HG03139 (cell line): ENCODE data around the gene OR8G5.
"Not testable (repeated sequence)": the region's sequence is repeated elsewhere in the genome, so short reads cannot be mapped to it uniquely, and the experiment has no call there.

Experiments
- ATAC-seq: cut with Tn5 transposase; IDR thresholded peaks from one replicate; pipeline ENCODE4 v1.9.1; 2021; ENCODE audit not compliant: unreplicated experiment

The OR8G5 gene

GRCh38 chr11:124256076-124256475 is at the start of gene OR8G5:
TSS of gene OR8G5 (plus strand) at chr11:124256376. CDS start at chr11:124264932, 8,556 bp downstream.
- ATAC-seq: no peak

DNA sequence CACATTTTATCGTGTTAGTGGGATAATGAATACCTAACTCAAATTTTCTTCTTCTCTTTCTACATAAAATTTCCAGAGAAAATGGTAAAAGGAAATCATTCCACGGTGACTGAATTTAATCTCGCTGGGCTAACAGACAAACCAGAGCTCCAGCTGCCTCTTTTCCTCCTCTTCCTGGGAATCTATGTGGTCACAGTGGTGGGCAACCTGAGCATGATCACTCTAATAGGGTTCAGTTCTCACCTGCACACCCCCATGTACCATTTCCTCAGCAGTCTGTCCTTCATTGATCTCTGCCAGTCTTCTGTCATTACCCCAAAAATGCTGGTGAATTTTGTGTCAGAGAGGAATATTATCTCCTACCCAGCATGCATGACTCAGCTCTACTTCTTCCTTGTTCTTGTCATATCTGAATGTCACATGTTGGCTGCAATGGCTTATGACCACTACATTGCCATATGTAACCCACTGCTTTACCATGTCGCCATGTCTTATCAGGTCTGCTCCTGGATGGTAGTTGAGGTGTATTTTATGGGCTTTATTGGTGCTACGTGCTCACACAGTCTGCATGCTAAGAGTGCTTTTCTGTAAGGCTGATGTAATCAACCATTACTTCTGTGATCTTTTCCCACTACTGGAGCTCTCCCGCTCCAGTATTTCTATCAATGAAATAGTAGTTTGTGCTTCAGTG is 48.9 kb upstream of the OR8G5 start:
- ATAC-seq: no peak

DNA sequence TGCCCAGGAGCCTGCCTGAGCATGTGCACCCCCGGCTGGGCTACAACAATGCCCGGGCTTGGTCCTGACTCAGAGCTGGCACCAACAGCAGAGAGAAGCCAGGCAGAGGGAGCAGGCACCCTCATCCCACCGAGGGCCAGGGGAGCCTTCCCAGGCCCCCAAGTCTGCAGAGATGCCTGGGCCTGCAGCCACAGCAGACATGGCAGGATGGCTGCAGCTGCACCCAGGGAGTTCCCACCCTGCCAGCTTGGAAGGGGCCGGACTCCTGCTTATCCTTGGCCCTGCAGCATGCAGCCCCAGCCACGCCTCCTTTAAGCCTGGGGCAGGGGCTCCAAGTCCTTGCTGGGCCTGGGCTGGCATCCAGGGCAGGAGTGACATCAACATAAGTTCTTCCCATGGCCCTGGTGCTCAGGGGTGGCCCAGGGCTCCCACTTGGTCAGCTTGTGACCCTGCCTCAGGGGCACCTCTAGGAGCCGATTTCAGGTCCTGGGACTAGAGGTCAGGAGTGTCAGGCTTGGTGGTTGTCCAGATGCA is 46.3 kb upstream of the OR8G5 start:
- no peak for ATAC-seq

- no peak for ATAC-seq
Measured at GRCh38 chr11:124210421-124210820, 45.8 kb upstream of the OR8G5 start.

DNA sequence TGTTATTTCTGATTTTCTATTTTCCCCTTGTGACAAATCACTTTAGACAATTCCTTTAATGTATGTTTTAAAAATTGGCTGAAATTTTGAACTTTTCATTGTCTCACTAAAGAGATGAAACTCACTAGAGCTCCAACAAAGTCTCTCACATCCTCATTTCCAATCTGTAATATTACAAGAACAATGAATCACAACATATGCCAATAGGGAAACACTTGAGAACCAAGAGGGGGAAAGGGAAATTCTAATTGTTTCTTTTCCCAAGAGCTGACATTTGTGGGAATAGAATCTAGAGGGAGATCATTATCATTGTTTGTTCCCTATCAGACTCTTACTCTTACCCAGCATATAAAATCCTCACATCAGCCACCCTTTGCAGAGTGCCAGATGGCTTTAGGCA is 44.9 kb upstream of the OR8G5 start:
- no peak for ATAC-seq

- ATAC-seq: no peak
Measured at GRCh38 chr11:124214027-124214426, 42.1 kb upstream of the OR8G5 start.

- no peak for ATAC-seq
Measured at GRCh38 chr11:124219126-124219525, 37.0 kb upstream of the OR8G5 start.

DNA sequence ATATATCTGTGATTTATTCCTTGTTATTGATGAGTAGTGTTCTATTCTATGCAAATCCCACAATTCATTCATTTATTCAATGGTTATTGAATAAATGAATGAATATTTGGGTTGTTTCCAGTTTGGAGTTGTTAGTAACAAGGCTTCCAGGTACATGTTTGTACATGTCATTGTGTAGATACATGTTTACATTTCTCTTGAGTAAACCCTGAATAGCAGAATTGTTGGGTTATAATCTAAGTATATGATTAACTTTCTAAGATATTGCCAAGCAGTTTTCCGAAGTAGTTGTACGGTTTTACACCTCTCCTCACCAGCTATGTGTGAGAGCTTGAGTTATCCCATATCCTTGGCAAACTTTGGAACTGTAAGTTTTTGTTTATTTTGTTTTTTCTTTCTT is 33.8 kb upstream of the OR8G5 start:
- no peak for ATAC-seq

GRCh38 chr11:124224618-124225423 is 31.4 kb upstream of the OR8G5 start:
- not testable (repeated sequence) for ATAC-seq

- ATAC-seq: no peak
Measured at GRCh38 chr11:124225471-124225870, 30.7 kb upstream of the OR8G5 start.

- no peak for ATAC-seq
Measured at GRCh38 chr11:124233376-124233775, 22.8 kb upstream of the OR8G5 start.

GRCh38 chr11:124238512-124238911 is 17.7 kb upstream of the OR8G5 start:
- ATAC-seq: no peak

GRCh38 chr11:124240621-124241397 is 15.4 kb upstream of the OR8G5 start, which contains the start of gene OR8G1:
TSS of gene OR8G1 (plus strand) at chr11:124241095. CDS start at chr11:124249676, 8,581 bp downstream.
- ATAC-seq: no peak

DNA sequence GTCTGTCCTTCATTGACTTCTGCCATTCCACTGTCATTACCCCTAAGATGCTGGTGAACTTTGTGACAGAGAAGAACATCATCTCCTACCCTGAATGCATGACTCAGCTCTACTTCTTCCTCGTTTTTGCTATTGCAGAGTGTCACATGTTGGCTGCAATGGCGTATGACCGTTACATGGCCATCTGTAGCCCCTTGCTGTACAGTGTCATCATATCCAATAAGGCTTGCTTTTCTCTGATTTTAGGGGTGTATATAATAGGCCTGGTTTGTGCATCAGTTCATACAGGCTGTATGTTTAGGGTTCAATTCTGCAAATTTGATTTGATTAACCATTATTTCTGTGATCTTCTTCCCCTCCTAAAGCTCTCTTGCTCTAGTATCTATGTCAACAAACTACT is 6.3 kb upstream of the OR8G5 start:
- ATAC-seq: not testable (repeated sequence)

GRCh38 chr11:124265041-124265440 is 8.9 kb downstream of the OR8G5 start:
- not testable (repeated sequence) for ATAC-seq

GRCh38 chr11:124270886-124271285 is 14.7 kb downstream of the OR8G5 start:
- not testable (repeated sequence) for ATAC-seq

DNA sequence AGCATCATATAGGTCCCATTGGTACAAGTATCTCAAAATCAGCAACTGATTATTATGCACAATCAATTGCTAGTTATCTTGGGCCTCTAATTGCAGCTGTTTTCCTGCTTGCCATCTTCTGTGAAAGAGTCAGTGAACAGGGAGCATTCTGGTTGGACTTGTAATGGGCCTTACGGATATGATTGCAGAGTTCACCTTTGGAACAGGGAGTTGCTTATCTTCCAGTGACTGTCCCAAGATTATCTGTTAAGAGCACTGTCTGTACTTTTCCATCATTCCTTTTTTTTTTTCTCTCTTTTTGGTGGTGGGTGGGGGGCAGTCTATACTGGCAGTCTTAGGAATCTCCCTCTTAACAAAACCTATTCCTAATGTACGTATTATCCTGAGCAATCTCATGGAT is 17.8 kb downstream of the OR8G5 start:
- no peak for ATAC-seq

DNA sequence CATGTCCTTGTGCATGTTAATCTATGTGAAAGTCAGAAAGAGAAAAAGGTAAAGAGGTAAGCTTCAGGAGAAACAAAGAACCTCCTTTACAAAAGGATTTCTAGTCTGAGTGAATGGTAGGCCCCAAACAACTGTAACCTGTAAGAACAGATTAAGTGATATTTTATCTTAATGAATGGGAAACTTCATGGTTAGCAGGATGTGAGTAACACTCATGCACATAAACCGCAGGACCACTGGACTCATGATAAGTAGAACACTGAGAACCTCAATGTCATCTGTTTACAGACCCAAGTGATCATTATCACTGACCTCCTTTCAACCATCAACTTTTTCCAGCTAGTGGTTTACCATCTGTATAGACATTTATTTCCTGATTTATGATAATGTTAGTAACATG is 19.9 kb downstream of the OR8G5 start:
- no peak for ATAC-seq

DNA sequence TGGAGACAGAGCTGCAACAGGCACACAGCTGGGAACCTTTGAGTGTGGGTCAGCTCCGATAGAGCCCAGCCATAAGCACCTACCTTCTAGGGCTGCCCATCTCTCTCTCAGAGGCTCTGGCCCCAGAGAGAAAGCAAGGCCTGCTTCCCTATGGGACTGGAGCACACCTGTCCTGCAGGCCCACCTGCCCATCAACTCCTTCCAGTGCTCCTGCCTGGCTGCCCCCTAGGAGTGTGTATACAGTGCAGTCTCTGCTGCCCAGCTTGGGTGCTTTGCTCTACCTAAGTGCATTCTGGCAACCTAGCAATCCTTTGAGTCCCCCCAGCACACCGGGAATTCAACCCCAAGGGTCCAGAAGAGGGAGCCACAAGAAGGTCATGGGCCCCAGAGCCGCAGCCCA is 21.0 kb downstream of the OR8G5 start:
- ATAC-seq: no peak

GRCh38 chr11:124277804-124278203 is 21.6 kb downstream of the OR8G5 start:
- no peak for ATAC-seq

GRCh38 chr11:124278261-124278660 is 22.1 kb downstream of the OR8G5 start:
- ATAC-seq: no peak
